Endothelial cell of umbilical vein (primary cell): ENCODE measurements around the gene MYRIP. TPM values are rescaled to one million over a fixed set of nuclear protein-coding genes. Genes with fewer than 3 reads are reported as not detected.

ENCODE experiments used
- BruUV-seq: library from RNA; stranded (reverse); fragments of 400-500 nt; replicated peaks from 2 replicates; lab custom pipeline; 2021; lab: Mats Ljungman, UMichigan
- CTCF ChIA-PET: fragments of 300-600, 350-600 bp; sonication (Branson Sonifier 250); formaldehyde crosslinking; loops from one replicate; lab custom pipeline; 2021; ENCODE audit warnings: antibody characterized with exemption, inconsistent platforms; lab: Charles Lee
- POLR2A ChIA-PET: fragments of 300-600, 350-600 bp; sonication (Branson Sonifier 250); formaldehyde crosslinking; loops from one replicate; lab custom pipeline; 2021; ENCODE audit warnings: antibody characterized with exemption, inconsistent platforms; lab: Charles Lee
- DNase-seq: peaks from one replicate; pipeline ENCODE4 v3.0.0-alpha.2; 2011; ENCODE audit warnings: low read depth, low spot score
- FAIRE-seq: peaks from 2 replicates; lab custom pipeline; 2011; peaks lifted over from hg19 to GRCh38; lab: Jason Lieb, UNC
- H2AFZ ChIP-seq: 2 replicates; pipeline ENCODE4 v1.6.0; 2012; ENCODE audit warnings: low read depth, low read length, control low read depth, inconsistent platforms
- H3K27ac ChIP-seq: 2 replicates; pipeline ENCODE4 v1.5.1; 2011; ENCODE audit warnings: low read depth, mild to moderate bottlenecking, control low read depth, low read length, moderate library complexity; ENCODE audit not compliant: insufficient read depth
- H3K27me3 ChIP-seq, 2 experiments: 2 replicates each; pipeline versions ENCODE4 v1.6.0 to v1.6.1; 2011; ENCODE audit warnings: low read length in 2 of 2, mixed read lengths in 1 of 2; ENCODE audit not compliant: control insufficient read depth in 2 of 2, insufficient read depth in 2 of 2
- H3K36me3 ChIP-seq, 2 experiments: 2 replicates in 1 of 2; 3 replicates in 1 of 2; pipeline ENCODE4 v1.5.1; 2011; ENCODE audit warnings: low read length in 2 of 2, mild to moderate bottlenecking in 1 of 2, moderate library complexity in 1 of 2; ENCODE audit not compliant: control insufficient read depth in 2 of 2, insufficient read depth in 2 of 2; ENCODE audit errors: extremely low read depth in 1 of 2
- H3K4me1 ChIP-seq: 3 replicates; pipeline ENCODE4 v1.5.1; 2011; ENCODE audit warnings: mild to moderate bottlenecking, low read length; ENCODE audit not compliant: control insufficient read depth, insufficient read depth; ENCODE audit errors: extremely low read depth
- H3K4me2 ChIP-seq: 2 replicates; pipeline ENCODE4 v1.6.1; 2011; ENCODE audit warnings: low read length, control low read depth, mixed read lengths; ENCODE audit not compliant: insufficient read depth
- H3K4me3 ChIP-seq, 3 experiments: fragments of 200-600 bp in 1 of 3; sonication (generic), shearing (Covaris generic) in 1 of 3; replicated peaks in 1 of 3; 2 replicates each; pipeline ENCODE4 v1.5.1; 2011 to 2016; ENCODE audit warnings: control low read depth in 3 of 3, low read length in 3 of 3, mild to moderate bottlenecking in 2 of 3, inconsistent platforms in 1 of 3, low read depth in 1 of 3, moderate library complexity in 1 of 3; ENCODE audit not compliant: insufficient read depth in 1 of 3
- H3K79me2 ChIP-seq: 2 replicates; pipeline ENCODE4 v1.6.0; 2012; ENCODE audit warnings: low read length, inconsistent platforms; ENCODE audit not compliant: control insufficient read depth, insufficient read depth
- H3K9ac ChIP-seq: replicated peaks from 2 replicates; pipeline ENCODE3; 2011; ENCODE audit warnings: low read length, control low read depth; ENCODE audit not compliant: insufficient read depth; ENCODE audit errors: extremely low read depth
- H3K9me1 ChIP-seq: replicated peaks from 3 replicates; pipeline ENCODE4 v1.6.0; 2011; ENCODE audit warnings: mild to moderate bottlenecking, low read length; ENCODE audit not compliant: control insufficient read depth, insufficient read depth; ENCODE audit errors: extremely low read depth
- H3K9me3 ChIP-seq: replicated peaks from 2 replicates; pipeline ENCODE4 v1.5.1; 2012; ENCODE audit warnings: low read length, inconsistent platforms; ENCODE audit not compliant: control insufficient read depth, insufficient read depth
- H4K20me1 ChIP-seq: replicated peaks from 2 replicates; pipeline ENCODE3; 2011; ENCODE audit warnings: mild to moderate bottlenecking, low read length; ENCODE audit not compliant: control insufficient read depth, insufficient read depth; ENCODE audit errors: extremely low read depth
- CTCF ChIP-seq, 2 donors: IDR thresholded peaks; 1 replicate in 1 of 2; 2 replicates in 1 of 2; pipeline ENCODE4 v1.5.1; 2011; ENCODE audit warnings: low read length in 2 of 2, mild to moderate bottlenecking in 2 of 2, moderate library complexity in 2 of 2, control low read depth in 1 of 2, inconsistent platforms in 1 of 2, low read depth in 1 of 2; ENCODE audit not compliant: insufficient read depth in 1 of 2; ENCODE audit errors: extremely low read depth in 1 of 2
- EZH2 ChIP-seq: IDR thresholded peaks from 2 replicates; pipeline ENCODE4 v1.6.1; 2012; ENCODE audit warnings: borderline replicate concordance, low read depth, mild to moderate bottlenecking, moderate library complexity, low read length, inconsistent platforms; ENCODE audit not compliant: severe bottlenecking
- FOS ChIP-seq: IDR thresholded peaks from 2 replicates; pipeline ENCODE4 v1.6.1; 2011; ENCODE audit warnings: mild to moderate bottlenecking, low read length, moderate library complexity, borderline replicate concordance; ENCODE audit not compliant: insufficient read depth
- GATA2 ChIP-seq: IDR thresholded peaks from 2 replicates; pipeline ENCODE4 v1.7.0; 2011; ENCODE audit warnings: low read depth, mild to moderate bottlenecking, moderate library complexity, mixed read lengths, low read length; ENCODE audit not compliant: insufficient read length, insufficient read depth
- JUN ChIP-seq: IDR thresholded peaks from 2 replicates; pipeline ENCODE4 v1.6.1; 2011; ENCODE audit warnings: borderline replicate concordance, low read depth; ENCODE audit not compliant: insufficient read length, insufficient read depth
- MAX ChIP-seq: IDR thresholded peaks from 2 replicates; pipeline ENCODE4 v1.6.1; 2011; ENCODE audit not compliant: insufficient read depth, insufficient read length
- MYC ChIP-seq: IDR thresholded peaks from one replicate; pipeline ENCODE4 v1.6.1; 2011; ENCODE audit warnings: mild to moderate bottlenecking, low read depth, low read length
- POLR2A ChIP-seq: IDR thresholded peaks from 2 replicates; pipeline ENCODE4 v1.6.1; 2012; ENCODE audit warnings: low read depth, mild to moderate bottlenecking, control low read depth, low read length
- POLR2AphosphoS5 ChIP-seq: IDR thresholded peaks from 2 replicates; pipeline ENCODE4 v1.6.1; 2012; ENCODE audit warnings: low read depth, mild to moderate bottlenecking, control low read depth, low read length, moderate library complexity; ENCODE audit not compliant: insufficient read depth
- dilution Hi-C: fragments of 300-500 bp; cut with MboI; formaldehyde crosslinking; loops from one replicate; pipeline ENCODE4 v1.15.0; 2019; ENCODE audit warnings: low sequenced_read_pairs; ENCODE audit not compliant: extremely low pct_ligation_motif_present
- intact Hi-C: fragments of 100-400 bp; cut with micrococcal nuclease; formaldehyde crosslinking; loops from one replicate; pipeline ENCODE4 v1.10.0; 2022
- polyA plus RNA-seq, 4 experiments: library from polyadenylated mRNA; depleted of rRNA in 3 of 4; stranded (reverse) in 3 of 4; unstranded in 1 of 4; fragments of >200 nt; gene quantifications; 2 replicates each; pipeline versions ENCODE4 v1.2.1 to v1.2.3, GENCODE V29; 2011 to 2012; ENCODE audit warnings: missing spikeins in 1 of 4
- total RNA-seq: library from RNA; stranded (reverse); gene quantifications from 2 replicates; pipeline ENCODE4 v1.2.3, GENCODE V29; 2021

The MYRIP gene
- total and polyA plus RNA-seq, 2 donors (not counting 3 experiments of a cell fraction or from before 2014, with no cell fraction given) = 6.7 to 11.9 TPM

- no peaks in the 10 kb centered on the region for H3K9me1 ChIP-seq
- FAIRE-seq (no peak), DNase-seq (no peak)
- dilution Hi-C loops (no loop called here), intact Hi-C loops (no loop called here)
- POLR2A ChIA-PET = no interaction called here
- H2AFZ ChIP-seq = no peak overlapping the region
- H3K27me3 ChIP-seq = no peaks in the 10 kb centered on the region
- H3K9me3 ChIP-seq = no peaks in the 10 kb centered on the region
- no peak overlapping the region for H3K9ac ChIP-seq
- H3K4me2 ChIP-seq = no peak overlapping the region
- CTCF ChIA-PET = interaction anchor here (0.8 to 1.4 kb wide), 5 partner anchors 12 to 419 kb away, joined by 3 to 4 read pairs (median 4); no protein-coding TSS in a partner anchor
- no peak for TF ChIP-seq JUN
- no peak for TF ChIP-seq MAX
- no peak for TF ChIP-seq EZH2
- no peak for TF ChIP-seq CTCF (IDR thresholded peaks at IDR 0.05; ENCODE audit: extremely low read depth in 1 of 2, insufficient read depth in 1 of 2, low read depth in 1 of 2, low read length in 2 of 2)
- no peak for TF ChIP-seq POLR2AphosphoS5
- no peak for TF ChIP-seq GATA2
- TF ChIP-seq MYC = no peak
- peak; percentile 17 for TF ChIP-seq FOS
- TF ChIP-seq POLR2A = no peak
- H3K4me1 ChIP-seq = no peaks in the 10 kb centered on the region
- BruUV-seq = no TSS peak
- no peaks in the 10 kb centered on the region for H3K79me2 ChIP-seq
- no peaks in the 10 kb centered on the region for H4K20me1 ChIP-seq
- no peaks in the 10 kb centered on the region for H3K36me3 ChIP-seq
- no peak overlapping the region for H3K27ac ChIP-seq
- H3K4me3 ChIP-seq = no peak overlapping the region
Measured at GRCh38 chr3:40143283-40144090, 334.1 kb downstream of the MYRIP start.
